Breast epithelium (tissue), 4 donors: ENCODE data around the gene MYG1. TPM values are rescaled to one million over a fixed set of nuclear protein-coding genes. Genes with fewer than 3 reads are reported as not detected.
"Not testable (repeated sequence)": the region's sequence is repeated elsewhere in the genome, so short reads cannot be mapped to it uniquely, and the experiment has no call there.

Experiments
- DNase-seq, 2 donors: peaks; one replicate each; pipeline ENCODE4 v3.0.0-alpha.2; 2019; ENCODE audit warnings: low spot score in 2 of 2
- H3K27ac ChIP-seq, 2 donors: fragments of 200-600 bp; sonication (generic) in 1 of 2; one replicate each; pipeline ENCODE4 v1.5.1; 2016 to 2019; ENCODE audit warnings: mild to moderate bottlenecking in 1 of 2
- H3K27me3 ChIP-seq, 2 donors: fragments of 200-600 bp; sonication (generic) in 1 of 2; one replicate each; pipeline versions ENCODE4 v1.5.1 to v1.6.0; 2017 to 2019; ENCODE audit warnings: control low read depth in 1 of 2, mild to moderate bottlenecking in 1 of 2
- H3K36me3 ChIP-seq: fragments of 200-600 bp; one replicate; pipeline ENCODE4 v1.5.1; 2019
- H3K4me1 ChIP-seq, 2 donors: fragments of 200-600 bp; sonication (generic); one replicate each; pipeline ENCODE4 v1.5.1; 2016 to 2019; ENCODE audit warnings: control low read depth in 1 of 2
- H3K4me3 ChIP-seq, 3 donors: fragments of 200-600 bp; sonication (generic); 1 replicate in 2 of 3; 2 replicates in 1 of 3; pipeline ENCODE4 v1.5.1; 2016 to 2019; ENCODE audit warnings: mild to moderate bottlenecking in 3 of 3, moderate library complexity in 2 of 3
- H3K9me3 ChIP-seq, 2 donors: fragments of 200-600 bp; sonication (generic) in 1 of 2; one replicate each; pipeline ENCODE4 v1.5.1; 2016 to 2019; ENCODE audit warnings: control low read depth in 1 of 2
- POLR2A ChIP-seq: fragments of 450-650 bp; IDR thresholded peaks from one replicate; pipeline ENCODE4 v1.6.1; 2016; ENCODE audit warnings: antibody characterized with exemption, mild to moderate bottlenecking, moderate library complexity
- POLR2AphosphoS5 ChIP-seq, 3 donors: sonication (generic); formaldehyde crosslinking; IDR thresholded peaks; one replicate each; pipeline ENCODE4 v1.6.1; 2017; ENCODE audit warnings: antibody characterized with exemption in 3 of 3
- intact Hi-C: fragments of 100-400 bp; cut with DNase I; formaldehyde crosslinking; loops from one replicate; pipeline ENCODE4 v1.15.1; 2023; ENCODE audit warnings: low total_unique reads
- total RNA-seq, 3 donors: library from RNA; depleted of rRNA; stranded (reverse); fragments of >200 nt; gene quantifications; one replicate each; pipeline ENCODE4 v1.1.0, GENCODE V29; 2016
- TF ChIP-seq, protein P1 (sequence below), 3 donors: fragments of 450-650 bp; IDR thresholded peaks; one replicate each; pipeline ENCODE4 v1.5.1; 2016 to 2017; ENCODE audit warnings: antibody characterized with exemption in 3 of 3, mild to moderate bottlenecking in 3 of 3, moderate library complexity in 3 of 3

Gene MYG1
- total RNA-seq, 3 donors from 2014 or later = 35.7 to 63.8 (median 39.1) TPM

DNA sequence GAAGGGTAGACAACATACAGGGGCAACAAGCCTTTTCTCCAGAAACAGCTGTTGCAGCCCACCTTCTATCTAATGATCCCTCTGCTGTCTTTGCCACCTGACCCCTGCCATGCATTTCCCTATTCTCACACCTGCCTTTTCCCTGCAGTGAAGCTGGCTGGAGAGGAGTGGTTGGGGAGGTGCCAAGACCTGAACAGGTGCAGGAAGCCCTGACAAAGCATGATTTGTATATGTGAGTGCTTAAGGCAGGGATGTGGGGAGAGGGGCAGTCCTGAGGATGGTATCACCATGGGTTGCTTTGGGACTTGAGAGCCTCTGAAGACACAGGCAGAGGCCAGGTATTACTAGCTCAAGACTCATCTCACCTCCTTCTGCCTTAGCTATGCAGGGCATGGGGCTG lies 7.1 kb upstream of the MYG1 start:
- no peak overlapping the region for H3K4me3 ChIP-seq
- no peaks in the 10 kb centered on the region for H3K36me3 ChIP-seq
- no peak overlapping the region for H3K27ac ChIP-seq
- intact Hi-C loops = no loop called here
- H3K4me1 ChIP-seq = no peaks in the 10 kb centered on the region
- no peak for DNase-seq
- TF ChIP-seq, protein P1, sequence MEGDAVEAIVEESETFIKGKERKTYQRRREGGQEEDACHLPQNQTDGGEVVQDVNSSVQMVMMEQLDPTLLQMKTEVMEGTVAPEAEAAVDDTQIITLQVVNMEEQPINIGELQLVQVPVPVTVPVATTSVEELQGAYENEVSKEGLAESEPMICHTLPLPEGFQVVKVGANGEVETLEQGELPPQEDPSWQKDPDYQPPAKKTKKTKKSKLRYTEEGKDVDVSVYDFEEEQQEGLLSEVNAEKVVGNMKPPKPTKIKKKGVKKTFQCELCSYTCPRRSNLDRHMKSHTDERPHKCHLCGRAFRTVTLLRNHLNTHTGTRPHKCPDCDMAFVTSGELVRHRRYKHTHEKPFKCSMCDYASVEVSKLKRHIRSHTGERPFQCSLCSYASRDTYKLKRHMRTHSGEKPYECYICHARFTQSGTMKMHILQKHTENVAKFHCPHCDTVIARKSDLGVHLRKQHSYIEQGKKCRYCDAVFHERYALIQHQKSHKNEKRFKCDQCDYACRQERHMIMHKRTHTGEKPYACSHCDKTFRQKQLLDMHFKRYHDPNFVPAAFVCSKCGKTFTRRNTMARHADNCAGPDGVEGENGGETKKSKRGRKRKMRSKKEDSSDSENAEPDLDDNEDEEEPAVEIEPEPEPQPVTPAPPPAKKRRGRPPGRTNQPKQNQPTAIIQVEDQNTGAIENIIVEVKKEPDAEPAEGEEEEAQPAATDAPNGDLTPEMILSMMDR (IDR thresholded peaks at IDR 0.05) = no peak
- TF ChIP-seq POLR2A (no peak), POLR2AphosphoS5 (IDR thresholded peaks at IDR 0.05) (no peak)
- H3K9me3 ChIP-seq = no peaks in the 10 kb centered on the region
- no peaks in the 10 kb centered on the region for H3K27me3 ChIP-seq

GRCh38 chr12:53295070-53295890 lies 4.2 kb upstream of the MYG1 start, which contains the start of gene PFDN5:
PFDN5 (plus strand) TSS chr12:53295542; CDS start chr12:53295568, 26 bp downstream.
- H3K36me3 ChIP-seq = no peaks in the 10 kb centered on the region
- peak; percentile 80 to 88 for DNase-seq
- no peaks in the 10 kb centered on the region for H3K9me3 ChIP-seq
- H3K27ac ChIP-seq = peak within 1 kb of the TSS; percentile 94
- TF ChIP-seq POLR2AphosphoS5 (IDR thresholded peaks at IDR 0.05) (peak; percentile 53 to 90 (median 85)), POLR2A (peak; percentile 43)
- TF ChIP-seq, protein P1 (IDR thresholded peaks at IDR 0.05) = peak; percentile 8 to 51 (median 25)
- intact Hi-C loops = no loop called here
- peak within 1 kb of the TSS; percentile 75 to 91 (median 87) for H3K4me3 ChIP-seq
- H3K4me1 ChIP-seq = peaks cover 0 to 7% of the 10 kb centered on the region in 2 donors
- H3K27me3 ChIP-seq = no peaks in the 10 kb centered on the region

GRCh38 chr12:53295891-53296219 lies 3.6 kb upstream of the MYG1 start:
- Histone ChIP-seq H3K27ac (peak overlapping the region; percentile 94), H3K4me3 (peak overlapping the region; percentile 75 to 91 (median 87)), H3K27me3 (no peaks in the 10 kb centered on the region), H3K9me3 (no peaks in the 10 kb centered on the region), H3K4me1 (peaks cover 0 to 9% of the 10 kb centered on the region in 2 donors), H3K36me3 (no peaks in the 10 kb centered on the region)
- intact Hi-C loops = no loop called here
- TF ChIP-seq POLR2A (no peak), POLR2AphosphoS5 (IDR thresholded peaks at IDR 0.05) (no peak)
- TF ChIP-seq, protein P1 (IDR thresholded peaks at IDR 0.05) = no peak
- no peak for DNase-seq

DNA sequence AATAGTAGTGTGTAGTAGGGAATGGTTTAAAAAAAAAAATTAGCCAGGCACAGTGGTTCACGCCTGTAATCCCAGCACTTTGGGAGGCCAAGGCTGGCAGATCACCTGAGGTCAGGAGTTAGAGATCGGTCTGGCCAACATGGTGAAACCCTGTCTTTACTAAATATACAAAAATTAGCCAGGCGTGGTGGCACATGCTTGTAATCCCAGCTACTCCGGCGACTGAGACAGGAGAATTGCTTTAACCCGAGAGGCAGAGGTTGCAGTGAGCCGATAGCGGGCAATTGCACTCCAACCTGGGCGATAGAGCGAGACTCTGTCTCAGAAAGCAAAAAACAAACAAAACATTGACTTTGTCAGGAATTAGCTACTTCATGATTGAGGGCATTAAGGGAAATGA lies 2.4 kb upstream of the MYG1 start:
- H3K27me3 ChIP-seq, H3K4me1 ChIP-seq, DNase-seq, H3K4me3 ChIP-seq, H3K9me3 ChIP-seq, intact Hi-C loops, H3K36me3 ChIP-seq: not testable (repeated sequence)
- peak overlapping the region in 1 of 2 donors; percentile 94 for H3K27ac ChIP-seq

DNA sequence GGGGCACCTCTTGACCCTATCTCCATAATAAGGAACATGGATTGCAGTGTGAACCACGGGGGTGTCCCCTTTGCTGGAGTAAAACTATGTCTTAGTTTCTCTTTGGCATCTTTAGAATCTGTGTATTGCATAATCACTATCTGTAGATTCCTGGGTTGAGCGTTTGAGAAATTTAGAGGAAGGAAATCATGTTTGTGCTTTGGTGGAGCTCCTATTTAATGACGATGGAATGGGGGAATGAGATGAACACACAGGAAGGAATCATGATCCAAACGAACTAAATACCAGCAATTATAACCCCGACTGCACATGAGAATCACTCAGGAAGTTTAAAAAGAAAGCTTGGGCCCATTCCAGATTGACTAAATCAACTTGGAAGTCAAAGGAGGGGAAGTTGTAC lies 1.3 kb upstream of the MYG1 start:
- DNase-seq = no peak
- H3K9me3 ChIP-seq = no peaks in the 10 kb centered on the region
- H3K36me3 ChIP-seq = no peaks in the 10 kb centered on the region
- H3K4me1 ChIP-seq = peaks cover 0 to 9% of the 10 kb centered on the region in 2 donors
- TF ChIP-seq POLR2AphosphoS5 (IDR thresholded peaks at IDR 0.05) = no peak
- TF ChIP-seq POLR2A = no peak
- TF ChIP-seq, protein P1 (IDR thresholded peaks at IDR 0.05) = no peak
- no peaks in the 10 kb centered on the region for H3K27me3 ChIP-seq
- intact Hi-C loops = no loop called here
- no peak overlapping the region for H3K4me3 ChIP-seq
- peak overlapping the region in 1 of 2 donors; percentile 26 for H3K27ac ChIP-seq
